NB4 (cell line): Measurements from ENCODE around the gene TRAF3.

Source experiments
- MYC ChIP-seq: IDR thresholded peaks from 2 replicates; pipeline ENCODE4 v1.6.1; 2011; ENCODE audit warnings: low read depth, low read length
- POLR2A ChIP-seq: IDR thresholded peaks from 2 replicates; pipeline ENCODE4 v1.6.1; 2011; ENCODE audit warnings: mild to moderate bottlenecking; ENCODE audit not compliant: insufficient read length; ENCODE audit errors: extremely low read depth
- TF ChIP-seq, protein P1 (sequence below): IDR thresholded peaks from one replicate; pipeline ENCODE4 v1.5.1; 2012; ENCODE audit warnings: low read depth, low read length

DNA sequence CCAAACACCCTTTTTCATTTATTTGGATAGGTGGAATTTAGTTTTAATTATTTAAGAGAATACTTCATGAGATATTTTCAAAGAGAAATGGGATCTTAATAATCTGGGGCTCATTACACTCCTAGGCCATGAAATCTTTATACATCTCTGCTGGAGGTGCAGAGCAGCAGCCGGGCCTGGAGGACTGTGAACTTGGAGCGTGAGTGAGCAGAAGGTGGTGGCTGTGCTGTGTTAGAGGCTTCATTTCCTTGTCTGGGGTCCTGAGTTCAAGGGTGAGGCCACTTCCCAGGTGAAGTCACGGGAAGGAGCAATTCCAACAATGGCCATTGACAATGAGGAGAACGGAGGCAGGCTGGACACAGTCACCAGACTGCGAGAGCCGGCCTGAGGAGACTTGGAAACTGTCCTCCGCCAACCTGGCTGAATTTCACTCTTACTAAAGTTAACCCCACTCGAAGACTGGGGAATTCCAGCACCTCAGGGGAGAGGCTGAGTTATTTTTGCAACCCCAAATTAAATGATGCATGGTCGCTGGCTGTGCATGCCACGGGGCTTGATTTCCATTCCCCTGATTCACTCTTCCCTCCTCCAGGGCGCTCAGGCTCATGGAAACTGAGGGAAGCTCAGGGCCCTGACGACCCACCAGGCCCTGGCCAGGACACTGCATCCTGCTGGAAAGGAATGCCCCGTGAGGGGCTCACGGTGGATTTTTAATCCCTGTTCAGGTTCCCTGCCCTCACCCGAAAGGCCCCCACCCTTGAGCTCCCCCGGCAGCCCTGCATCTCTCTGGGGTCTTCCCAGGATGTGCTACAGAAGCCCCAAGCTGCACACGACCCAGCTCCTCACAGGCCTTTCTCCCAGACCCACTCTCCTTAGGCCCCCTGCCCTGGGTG, 22.6 kb upstream of the TRAF3 start:
- TF ChIP-seq, protein P1, sequence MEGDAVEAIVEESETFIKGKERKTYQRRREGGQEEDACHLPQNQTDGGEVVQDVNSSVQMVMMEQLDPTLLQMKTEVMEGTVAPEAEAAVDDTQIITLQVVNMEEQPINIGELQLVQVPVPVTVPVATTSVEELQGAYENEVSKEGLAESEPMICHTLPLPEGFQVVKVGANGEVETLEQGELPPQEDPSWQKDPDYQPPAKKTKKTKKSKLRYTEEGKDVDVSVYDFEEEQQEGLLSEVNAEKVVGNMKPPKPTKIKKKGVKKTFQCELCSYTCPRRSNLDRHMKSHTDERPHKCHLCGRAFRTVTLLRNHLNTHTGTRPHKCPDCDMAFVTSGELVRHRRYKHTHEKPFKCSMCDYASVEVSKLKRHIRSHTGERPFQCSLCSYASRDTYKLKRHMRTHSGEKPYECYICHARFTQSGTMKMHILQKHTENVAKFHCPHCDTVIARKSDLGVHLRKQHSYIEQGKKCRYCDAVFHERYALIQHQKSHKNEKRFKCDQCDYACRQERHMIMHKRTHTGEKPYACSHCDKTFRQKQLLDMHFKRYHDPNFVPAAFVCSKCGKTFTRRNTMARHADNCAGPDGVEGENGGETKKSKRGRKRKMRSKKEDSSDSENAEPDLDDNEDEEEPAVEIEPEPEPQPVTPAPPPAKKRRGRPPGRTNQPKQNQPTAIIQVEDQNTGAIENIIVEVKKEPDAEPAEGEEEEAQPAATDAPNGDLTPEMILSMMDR = no peak
- TF ChIP-seq POLR2A = no peak
- no peak for TF ChIP-seq MYC
